NK-92 treated with Interleukin-12 subunit alpha and Interleukin-12 subunit beta, amount 100 ng/mL, for 24 hours (cell line): Measurements from ENCODE around the gene MAP3K5.

Source experiments
- DNase-seq: peaks from one replicate; lab custom pipeline; 2025; lab: John Stamatoyannopoulos, UW

Gene MAP3K5

GRCh38 chr6:136541395-136541794, 250.9 kb downstream of the MAP3K5 start:
- no peak for DNase-seq

GRCh38 chr6:136539967-136540652, 252.2 kb downstream of the MAP3K5 start:
- no peak for DNase-seq

- no peak for DNase-seq
Measured at GRCh38 chr6:136538836-136539235, 253.4 kb downstream of the MAP3K5 start.

DNA sequence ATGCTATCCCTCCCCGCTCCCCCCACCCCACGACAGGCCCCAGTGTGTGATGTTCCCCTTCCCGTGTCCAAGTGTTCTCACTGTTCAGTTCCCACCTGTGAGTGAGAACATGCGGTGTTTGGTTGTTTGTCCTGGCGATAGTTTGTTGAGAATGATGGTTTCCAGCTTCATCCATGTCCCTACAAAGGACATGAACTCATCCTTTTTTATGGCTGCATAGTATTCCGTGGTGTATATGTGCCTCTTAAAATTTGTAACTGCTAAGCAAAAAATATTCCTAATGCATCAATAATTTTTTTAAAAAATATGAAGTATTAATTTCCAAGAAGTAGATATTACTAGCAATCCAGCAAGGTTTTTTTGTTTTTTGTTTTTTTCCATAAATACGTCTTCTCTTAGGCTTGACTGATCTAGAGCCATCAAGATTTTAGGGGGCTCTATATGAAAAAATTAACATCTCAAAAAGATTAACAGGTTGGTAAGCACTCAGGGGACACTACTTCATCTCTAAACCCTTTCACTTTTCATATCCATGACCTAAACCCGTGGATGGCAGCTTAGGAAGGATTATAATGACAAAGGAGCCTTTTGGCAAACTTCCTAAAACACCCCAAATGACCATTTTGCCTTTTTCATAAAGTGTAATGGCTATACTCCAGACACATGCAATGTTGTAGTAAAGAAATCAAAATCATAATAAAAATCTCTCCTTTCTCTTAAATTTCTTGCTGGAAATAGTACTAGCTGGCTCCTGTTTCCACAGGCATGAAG, 256.2 kb downstream of the MAP3K5 start:
- DNase-seq = no peak

DNA sequence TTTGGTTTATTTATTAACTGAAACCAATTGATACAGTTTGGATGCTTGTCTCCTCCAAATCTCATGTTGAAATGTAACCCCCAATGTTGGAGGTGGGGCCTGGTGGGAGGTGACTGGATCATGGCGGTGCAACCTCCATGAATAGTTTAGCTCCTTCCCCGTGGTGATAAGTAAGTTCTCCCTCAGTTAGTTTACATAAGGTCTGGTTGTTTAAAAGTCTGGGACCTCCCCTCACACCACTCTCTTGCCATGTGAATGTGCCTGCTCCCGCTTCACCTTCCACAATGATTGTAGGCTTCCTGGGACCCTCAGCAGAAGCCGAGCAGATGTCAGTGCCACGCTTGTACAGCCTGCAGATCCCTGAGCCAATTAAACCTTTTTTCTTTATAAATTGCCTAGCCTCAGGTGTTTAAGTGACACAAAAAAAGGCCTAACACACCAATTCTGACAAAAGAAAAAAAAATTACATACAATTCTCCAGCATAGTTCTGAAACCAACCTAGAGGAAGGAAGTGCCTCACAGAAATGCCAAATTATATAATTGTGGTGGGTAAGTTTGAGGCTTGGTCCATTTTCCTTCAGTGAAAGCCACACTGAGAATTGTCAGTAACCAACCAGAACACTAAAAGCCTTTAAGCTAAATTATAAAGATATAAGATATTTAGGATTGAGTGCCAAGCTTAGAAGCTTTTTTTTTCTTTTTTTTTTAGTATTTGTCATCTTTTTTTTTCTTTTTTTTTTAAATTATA, 257.1 kb downstream of the MAP3K5 start:
- no peak for DNase-seq

DNA sequence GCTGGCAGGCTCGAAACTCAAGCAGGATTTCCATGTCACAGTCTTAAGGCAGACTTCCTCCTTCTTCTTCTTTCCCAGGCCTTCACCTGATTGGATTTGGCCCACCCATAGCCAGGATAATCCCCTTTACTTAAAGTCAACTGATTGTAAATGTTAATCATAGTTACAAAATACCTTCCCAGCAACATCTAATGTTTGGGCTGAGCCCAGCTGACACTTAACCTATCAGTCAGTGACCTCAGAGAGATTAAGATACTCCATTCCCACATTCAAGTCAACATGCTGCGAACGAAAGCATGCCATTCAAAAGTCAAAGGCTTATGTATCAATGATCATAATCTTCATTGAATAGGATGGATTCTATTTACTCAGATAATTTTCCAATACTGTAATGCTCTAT, 258.0 kb downstream of the MAP3K5 start:
- DNase-seq = no peak

DNA sequence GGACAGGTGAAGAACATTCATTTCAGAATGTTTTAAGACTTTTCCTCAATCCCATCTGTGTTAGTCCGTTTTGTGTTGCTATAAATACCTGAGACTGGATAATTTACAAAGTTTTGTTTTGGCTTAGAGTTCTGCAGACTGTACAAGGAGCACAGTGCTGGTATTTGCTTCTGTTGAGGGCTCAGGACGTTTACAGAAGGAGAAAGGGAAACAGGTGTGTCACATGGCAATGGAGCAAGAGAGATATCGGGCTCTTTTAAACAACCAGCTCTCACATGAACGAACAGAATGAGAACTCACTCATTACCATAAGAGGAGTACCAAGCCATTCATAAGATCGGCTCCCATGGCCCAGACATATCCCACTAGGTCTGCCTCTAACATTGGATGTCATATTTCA, 258.8 kb downstream of the MAP3K5 start:
- no peak for DNase-seq

- DNase-seq = no peak
Measured at GRCh38 chr6:136532030-136532429, 260.2 kb downstream of the MAP3K5 start.

GRCh38 chr6:136529710-136530109, 262.6 kb downstream of the MAP3K5 start:
- no peak for DNase-seq

DNA sequence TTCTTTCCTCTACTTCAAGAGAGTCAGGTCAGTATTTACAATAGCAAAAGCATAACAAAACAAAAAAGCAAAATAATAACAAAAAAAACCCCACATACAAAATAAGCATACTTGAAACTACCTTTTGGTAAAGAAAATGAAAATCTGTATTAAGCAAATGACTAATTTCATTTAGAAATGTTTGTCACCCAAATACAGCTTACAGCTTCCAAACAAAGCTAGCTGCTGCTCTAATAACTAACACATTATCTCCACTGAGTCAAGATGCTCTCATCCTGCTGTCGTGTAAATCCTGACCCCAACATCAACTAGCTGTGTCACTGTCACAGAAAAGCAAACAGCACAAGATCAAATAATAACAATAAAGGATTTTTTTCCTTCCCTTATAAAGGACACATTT, 263.8 kb downstream of the MAP3K5 start:
- DNase-seq = no peak

- no peak for DNase-seq
Measured at GRCh38 chr6:136527831-136528230, 264.4 kb downstream of the MAP3K5 start.

DNA sequence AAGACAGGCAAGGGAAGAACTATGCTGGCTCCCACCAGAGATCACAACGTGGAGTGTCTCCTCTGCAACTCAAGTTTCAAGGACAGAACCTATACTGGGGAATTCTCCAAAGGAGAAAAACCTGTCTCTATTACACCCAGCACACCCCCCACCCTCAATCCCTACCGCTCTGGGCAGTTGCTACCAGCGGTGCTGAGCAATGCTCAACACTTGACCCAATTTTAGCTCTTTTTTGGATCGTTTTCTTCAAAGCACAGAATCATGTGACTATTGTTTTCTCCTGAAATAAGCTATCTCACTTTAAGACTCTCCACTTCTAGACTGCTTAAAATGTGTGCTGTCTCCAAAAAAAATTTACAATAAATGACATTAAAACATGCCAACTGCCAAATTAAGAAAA, 265.3 kb downstream of the MAP3K5 start:
- no peak for DNase-seq

GRCh38 chr6:136526196-136526930, 265.9 kb downstream of the MAP3K5 start:
- DNase-seq = no peak

GRCh38 chr6:136525586-136526195, 266.6 kb downstream of the MAP3K5 start:
- no peak for DNase-seq

- no peak for DNase-seq
Measured at GRCh38 chr6:136524936-136525413, 267.3 kb downstream of the MAP3K5 start.

DNA sequence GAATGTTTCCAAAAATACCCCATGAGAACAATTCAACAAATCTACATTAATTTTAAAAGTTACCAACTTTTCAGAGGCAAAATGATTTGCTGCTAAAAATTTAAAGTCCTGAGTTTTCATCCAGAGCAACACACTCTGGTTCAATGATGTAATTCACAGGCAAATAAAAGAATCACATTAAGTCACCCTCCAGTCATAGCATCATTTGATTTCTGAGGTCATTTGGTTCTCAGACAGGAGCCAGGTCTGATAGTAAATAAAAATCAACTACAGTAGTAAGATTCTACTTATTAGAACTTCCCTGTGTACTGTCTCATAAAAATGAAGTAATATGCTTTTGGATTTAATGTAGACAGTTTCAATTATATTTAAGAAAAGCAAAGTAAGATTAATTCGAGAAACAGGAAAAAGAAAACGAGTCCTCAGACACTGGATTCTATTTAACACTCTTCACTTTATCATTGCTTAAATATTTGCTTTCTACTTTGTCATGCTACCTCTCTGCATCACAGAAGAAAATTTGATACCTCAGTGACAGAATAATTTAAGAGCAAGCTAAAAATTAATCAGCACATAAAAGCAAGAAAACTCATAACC, 267.8 kb downstream of the MAP3K5 start:
- no peak for DNase-seq

DNA sequence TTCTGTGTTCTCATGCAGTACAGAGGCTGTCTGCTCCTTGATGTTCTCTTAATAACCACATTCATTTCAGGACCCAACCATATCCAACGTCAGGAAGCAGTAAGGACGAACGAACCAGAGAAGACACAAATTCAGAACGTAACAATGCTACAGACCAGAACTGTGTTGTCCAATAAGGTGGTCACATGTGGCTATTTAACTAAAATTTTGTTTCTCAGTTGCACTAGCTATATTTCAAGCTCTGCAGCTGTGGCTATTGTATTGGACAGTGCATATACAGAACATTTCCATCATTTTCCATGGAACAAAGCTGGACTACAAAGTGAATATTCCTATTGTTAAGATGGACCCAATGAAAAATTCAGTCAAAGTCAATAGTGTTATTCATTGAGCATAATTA, 269.1 kb downstream of the MAP3K5 start:
- DNase-seq = no peak

GRCh38 chr6:136522636-136523035, 269.6 kb downstream of the MAP3K5 start:
- no peak for DNase-seq

DNA sequence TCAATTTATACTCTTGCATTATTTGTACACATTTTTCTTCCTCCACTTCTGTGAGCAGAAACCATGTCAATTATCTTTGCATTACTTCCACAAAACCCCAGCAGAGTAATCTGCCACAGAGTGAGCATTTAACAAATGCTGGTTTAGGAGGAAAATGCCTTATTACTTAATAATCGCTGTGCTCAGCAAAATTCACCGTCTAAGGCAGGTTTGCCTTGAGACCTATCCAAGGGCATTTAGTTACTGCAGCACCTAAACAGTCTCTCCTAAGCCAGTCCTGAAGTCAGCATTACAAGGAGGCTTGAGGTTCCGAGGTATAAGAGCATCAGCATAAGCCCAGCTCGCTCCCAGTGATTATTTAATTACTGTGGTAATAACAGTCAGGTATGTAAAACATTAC, 270.4 kb downstream of the MAP3K5 start:
- DNase-seq = no peak

DNA sequence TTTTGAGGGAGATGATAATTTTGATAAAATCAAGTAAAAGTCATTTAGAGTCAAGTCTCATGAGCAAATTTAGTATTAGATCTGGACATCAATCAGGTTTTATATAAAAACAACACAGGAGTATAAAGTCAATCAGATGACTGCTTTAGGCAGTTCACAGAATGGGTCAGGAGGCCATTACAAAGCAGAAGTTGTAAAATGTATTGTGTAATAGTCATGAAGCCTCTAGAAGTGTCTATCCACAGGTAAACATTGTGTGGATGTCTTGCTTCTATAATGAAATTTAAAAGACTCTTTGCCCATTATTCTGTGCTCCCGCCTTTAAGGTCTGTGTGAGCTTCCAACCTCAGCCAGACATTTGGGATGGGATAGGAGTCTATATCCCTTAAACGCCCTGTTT, 270.9 kb downstream of the MAP3K5 start:
- no peak for DNase-seq

DNA sequence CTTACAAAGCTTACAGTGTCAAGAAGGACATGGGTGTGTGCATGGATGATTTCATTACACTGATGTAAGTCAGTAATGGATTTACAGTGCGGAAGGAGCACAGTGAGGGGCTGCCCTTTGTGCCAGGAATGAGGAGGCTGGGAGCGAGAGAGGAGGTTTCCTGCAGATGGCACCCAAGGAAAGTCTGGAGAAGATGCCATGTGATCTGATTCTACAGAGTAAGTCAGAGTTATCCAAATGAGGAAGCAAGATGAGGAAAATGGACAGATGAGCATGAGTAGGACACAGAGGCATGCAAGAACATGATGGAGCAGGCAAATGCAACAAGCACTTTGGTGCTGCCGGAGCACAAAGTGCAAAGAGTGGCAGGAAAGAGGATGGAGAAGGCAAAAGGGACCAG, 271.8 kb downstream of the MAP3K5 start:
- no peak for DNase-seq
